OCI-LY7 (cell line): ENCODE data around the gene ICA1L. TPM values are rescaled to one million over a fixed set of nuclear protein-coding genes. Genes with fewer than 3 reads are reported as not detected.

ENCODE experiments used
- BruUV-seq: library from RNA; stranded (reverse); fragments of 400-500 nt; replicated peaks from 2 replicates; lab custom pipeline; 2021; lab: Mats Ljungman, UMichigan
- CTCF ChIA-PET: fragments of 300-600 bp; sonication (Branson Sonifier 250); formaldehyde crosslinking; loops from one replicate; lab custom pipeline; 2022; ENCODE audit warnings: antibody characterized with exemption; ENCODE audit not compliant: unreplicated experiment; lab: Charles Lee
- POLR2A ChIA-PET: fragments of 300-600 bp; sonication (Branson Sonifier 250); formaldehyde crosslinking; loops from one replicate; lab custom pipeline; 2022; ENCODE audit warnings: antibody characterized with exemption; lab: Charles Lee
- DNase-seq: peaks from one replicate; pipeline ENCODE4 v3.0.0-alpha.2; 2015; ENCODE audit warnings: low spot score
- H2AFZ ChIP-seq: fragments of 200-600 bp; sonication (generic), shearing (Covaris generic); 2 replicates; pipeline ENCODE4 v1.6.1; 2014; ENCODE audit warnings: mild to moderate bottlenecking, antibody characterized with exemption, low read length, moderate library complexity
- H3K27ac ChIP-seq: fragments of 200-600 bp; sonication (generic); 2 replicates; pipeline ENCODE4 v1.5.1; 2014; ENCODE audit warnings: mixed run types, low read depth, mild to moderate bottlenecking, moderate library complexity, low read length, inconsistent platforms; ENCODE audit not compliant: poor library complexity, severe bottlenecking
- H3K36me3 ChIP-seq: fragments of 200-600 bp; sonication (generic); 2 replicates; pipeline ENCODE4 v1.6.1; 2014; ENCODE audit warnings: mild to moderate bottlenecking, antibody characterized with exemption, low read length, moderate library complexity, mixed read lengths; ENCODE audit not compliant: insufficient read depth
- H3K4me1 ChIP-seq: fragments of 200-600 bp; sonication (generic); 2 replicates; pipeline ENCODE4 v1.5.1; 2014; ENCODE audit warnings: mild to moderate bottlenecking, low read length; ENCODE audit not compliant: insufficient read depth, poor library complexity, severe bottlenecking
- H3K4me2 ChIP-seq: fragments of 200-600 bp; sonication (generic); 2 replicates; pipeline ENCODE4 v1.6.1; 2014; ENCODE audit warnings: mild to moderate bottlenecking, low read length
- H3K4me3 ChIP-seq: fragments of 200-600 bp; sonication (generic); 2 replicates; pipeline ENCODE4 v1.5.1; 2014; ENCODE audit warnings: mild to moderate bottlenecking, low read depth, low read length; ENCODE audit not compliant: poor library complexity, severe bottlenecking
- H3K79me2 ChIP-seq: fragments of 200-600 bp; sonication (generic); 2 replicates; pipeline ENCODE4 v1.6.1; 2016; ENCODE audit warnings: low read depth, mild to moderate bottlenecking, low read length, moderate library complexity, mixed read lengths; ENCODE audit not compliant: insufficient read depth
- H3K9me2 ChIP-seq: fragments of 200-600 bp; sonication (generic); 2 replicates; pipeline ENCODE4 v1.6.1; 2016; ENCODE audit warnings: mild to moderate bottlenecking, low read length, mixed read lengths; ENCODE audit not compliant: insufficient read depth
- H3K9me3 ChIP-seq: fragments of 200-600 bp; sonication (generic); 2 replicates; pipeline ENCODE4 v1.6.1; 2014; ENCODE audit warnings: mild to moderate bottlenecking, mixed run types, low read length, mixed read lengths
- H4K20me1 ChIP-seq: fragments of 200-600 bp; sonication (generic); 2 replicates; pipeline ENCODE4 v1.6.1; 2014; ENCODE audit warnings: mild to moderate bottlenecking, antibody characterized with exemption, low read length, moderate library complexity, mixed read lengths; ENCODE audit not compliant: insufficient read depth
- EZH2phosphoT487 ChIP-seq: fragments of 200-600 bp; sonication (generic); IDR thresholded peaks from 2 replicates; pipeline ENCODE4 v1.6.1; 2018; ENCODE audit warnings: low read depth, borderline replicate concordance, mild to moderate bottlenecking, mixed run types, antibody characterized with exemption, low read length, moderate library complexity, mixed read lengths
- intact Hi-C: fragments of 100-400 bp; cut with micrococcal nuclease; formaldehyde crosslinking; loops from one replicate; pipeline ENCODE4 v1.10.0; 2022; ENCODE audit not compliant: unreplicated experiment
- total RNA-seq, 2 experiments: library from RNA; depleted of rRNA in 1 of 2; stranded (reverse); fragments of >200 nt in 1 of 2; shearing (Covaris generic) in 1 of 2; gene quantifications; 2 replicates each; pipeline ENCODE4 v1.2.3, GENCODE V29; 2014 to 2022
- TF ChIP-seq, protein P1 (sequence below): fragments of 200-600 bp; sonication (generic); conservative IDR thresholded peaks from 2 replicates; pipeline ENCODE4 v1.5.1; 2014; ENCODE audit warnings: mild to moderate bottlenecking, antibody characterized with exemption, low read length, moderate library complexity, mixed read lengths

Gene ICA1L
- total RNA-seq, 2 experiments from 2014 or later = 5.2 to 11.1 TPM

GRCh38 chr2:202782940-202783558 is 88.5 kb downstream of the ICA1L start:
- no TSS peak for BruUV-seq
- ChIA-PET CTCF (no interaction called here), POLR2A (interaction anchor here (0.6 kb wide), 1 partner anchor 211 kb away, joined by 3 read pairs; no protein-coding TSS in a partner anchor)
- Histone ChIP-seq H3K9me3 (no peaks in the 10 kb centered on the region), H3K4me2 (no peak overlapping the region), H3K4me3 (no peak overlapping the region), H4K20me1 (no peaks in the 10 kb centered on the region), H3K9me2 (no peaks in the 10 kb centered on the region), H3K36me3 (peaks cover 4% of the 10 kb centered on the region; the same call in 1 of the 2 replicates), H2AFZ (no peak overlapping the region), H3K4me1 (no peaks in the 10 kb centered on the region), H3K79me2 (no peaks in the 10 kb centered on the region), H3K27ac (no peak overlapping the region)
- intact Hi-C loops = no loop called here
- TF ChIP-seq, protein P1, sequence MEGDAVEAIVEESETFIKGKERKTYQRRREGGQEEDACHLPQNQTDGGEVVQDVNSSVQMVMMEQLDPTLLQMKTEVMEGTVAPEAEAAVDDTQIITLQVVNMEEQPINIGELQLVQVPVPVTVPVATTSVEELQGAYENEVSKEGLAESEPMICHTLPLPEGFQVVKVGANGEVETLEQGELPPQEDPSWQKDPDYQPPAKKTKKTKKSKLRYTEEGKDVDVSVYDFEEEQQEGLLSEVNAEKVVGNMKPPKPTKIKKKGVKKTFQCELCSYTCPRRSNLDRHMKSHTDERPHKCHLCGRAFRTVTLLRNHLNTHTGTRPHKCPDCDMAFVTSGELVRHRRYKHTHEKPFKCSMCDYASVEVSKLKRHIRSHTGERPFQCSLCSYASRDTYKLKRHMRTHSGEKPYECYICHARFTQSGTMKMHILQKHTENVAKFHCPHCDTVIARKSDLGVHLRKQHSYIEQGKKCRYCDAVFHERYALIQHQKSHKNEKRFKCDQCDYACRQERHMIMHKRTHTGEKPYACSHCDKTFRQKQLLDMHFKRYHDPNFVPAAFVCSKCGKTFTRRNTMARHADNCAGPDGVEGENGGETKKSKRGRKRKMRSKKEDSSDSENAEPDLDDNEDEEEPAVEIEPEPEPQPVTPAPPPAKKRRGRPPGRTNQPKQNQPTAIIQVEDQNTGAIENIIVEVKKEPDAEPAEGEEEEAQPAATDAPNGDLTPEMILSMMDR = no peak
- TF ChIP-seq EZH2phosphoT487 = no peak
- no peak for DNase-seq

GRCh38 chr2:202780514-202781021 is 91.0 kb downstream of the ICA1L start:
- no peak overlapping the region for H3K27ac ChIP-seq
- peaks cover 4% of the 10 kb centered on the region; the same call in 1 of the 2 replicates for H3K36me3 ChIP-seq
- H3K79me2 ChIP-seq = no peaks in the 10 kb centered on the region
- intact Hi-C loops = no loop called here
- no peak for TF ChIP-seq EZH2phosphoT487
- TF ChIP-seq, protein P1 = no peak
- ChIA-PET CTCF (no interaction called here), POLR2A (no interaction called here)
- H3K4me3 ChIP-seq = no peak overlapping the region
- no peaks in the 10 kb centered on the region for H3K4me1 ChIP-seq
- DNase-seq = no peak
- no peak overlapping the region for H3K4me2 ChIP-seq
- no peaks in the 10 kb centered on the region for H3K9me3 ChIP-seq
- H2AFZ ChIP-seq = no peak overlapping the region
- no TSS peak for BruUV-seq
- H4K20me1 ChIP-seq = no peaks in the 10 kb centered on the region
- no peaks in the 10 kb centered on the region for H3K9me2 ChIP-seq

GRCh38 chr2:202778217-202778616 is 93.3 kb downstream of the ICA1L start:
- Histone ChIP-seq H4K20me1 (no peaks in the 10 kb centered on the region), H2AFZ (no peak overlapping the region), H3K27ac (no peak overlapping the region), H3K36me3 (peaks cover 4% of the 10 kb centered on the region; the same call in 1 of the 2 replicates), H3K4me1 (no peaks in the 10 kb centered on the region), H3K9me2 (no peaks in the 10 kb centered on the region), H3K4me3 (no peak overlapping the region), H3K4me2 (no peak overlapping the region), H3K9me3 (no peaks in the 10 kb centered on the region), H3K79me2 (no peaks in the 10 kb centered on the region)
- BruUV-seq = no TSS peak
- POLR2A ChIA-PET = interaction anchor here (1.4 kb wide), 1 partner anchor 13 kb away, joined by 3 read pairs; no protein-coding TSS in a partner anchor
- no peak for DNase-seq
- CTCF ChIA-PET = no interaction called here
- TF ChIP-seq, protein P1 = no peak
- TF ChIP-seq EZH2phosphoT487 = no peak
- intact Hi-C loops = no loop called here
